ENCODE results near the gene ADAMTS10.

DNA sequence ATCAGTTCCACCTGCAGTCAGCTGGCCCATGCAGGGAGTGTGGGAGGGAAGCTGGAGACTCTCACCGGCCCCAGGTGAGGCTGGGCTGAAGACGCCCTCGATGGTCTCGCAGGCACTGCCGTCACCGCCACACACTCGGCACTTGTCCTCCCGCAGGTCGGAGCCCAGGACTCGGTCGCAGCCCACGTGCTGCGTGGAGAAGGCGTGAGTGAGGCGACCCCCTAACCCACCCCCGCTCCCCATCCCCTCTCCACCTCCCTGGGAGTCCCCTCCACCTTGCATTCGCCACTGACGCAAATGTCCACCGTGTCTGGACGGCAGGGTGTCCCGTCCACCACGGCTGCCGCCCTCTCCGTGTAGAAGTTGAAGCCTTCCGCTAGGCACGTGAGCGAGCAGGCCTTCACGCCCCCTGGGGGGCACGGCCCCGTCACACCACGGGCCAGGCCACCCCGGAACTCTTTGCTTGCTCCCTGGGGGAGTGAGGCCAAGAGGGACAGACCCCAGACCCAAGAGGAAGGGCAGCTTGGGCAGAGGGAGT lies 21.3 kb downstream of the ADAMTS10 start:
- TF ChIP-seq, protein P1, sequence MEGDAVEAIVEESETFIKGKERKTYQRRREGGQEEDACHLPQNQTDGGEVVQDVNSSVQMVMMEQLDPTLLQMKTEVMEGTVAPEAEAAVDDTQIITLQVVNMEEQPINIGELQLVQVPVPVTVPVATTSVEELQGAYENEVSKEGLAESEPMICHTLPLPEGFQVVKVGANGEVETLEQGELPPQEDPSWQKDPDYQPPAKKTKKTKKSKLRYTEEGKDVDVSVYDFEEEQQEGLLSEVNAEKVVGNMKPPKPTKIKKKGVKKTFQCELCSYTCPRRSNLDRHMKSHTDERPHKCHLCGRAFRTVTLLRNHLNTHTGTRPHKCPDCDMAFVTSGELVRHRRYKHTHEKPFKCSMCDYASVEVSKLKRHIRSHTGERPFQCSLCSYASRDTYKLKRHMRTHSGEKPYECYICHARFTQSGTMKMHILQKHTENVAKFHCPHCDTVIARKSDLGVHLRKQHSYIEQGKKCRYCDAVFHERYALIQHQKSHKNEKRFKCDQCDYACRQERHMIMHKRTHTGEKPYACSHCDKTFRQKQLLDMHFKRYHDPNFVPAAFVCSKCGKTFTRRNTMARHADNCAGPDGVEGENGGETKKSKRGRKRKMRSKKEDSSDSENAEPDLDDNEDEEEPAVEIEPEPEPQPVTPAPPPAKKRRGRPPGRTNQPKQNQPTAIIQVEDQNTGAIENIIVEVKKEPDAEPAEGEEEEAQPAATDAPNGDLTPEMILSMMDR (IDR thresholded peaks at IDR 0.05; ENCODE audit: poor library complexity): no peak
- TF ChIP-seq EZH2 (IDR thresholded peaks at IDR 0.05; ENCODE audit: borderline replicate concordance): no peak
- no peak for TF ChIP-seq EZH2phosphoT487 (IDR thresholded peaks at IDR 0.05; ENCODE audit: low read depth, severe bottlenecking, unreplicated experiment)
